GM18511 (cell line): Measurements from ENCODE around the gene WDR4.
A peak's percentile ranks its signal among the peaks of the same experiment; 100 is the strongest.
"Not testable (repeated sequence)": the region's sequence is repeated elsewhere in the genome, so short reads cannot be mapped to it uniquely, and the experiment has no call there.

ENCODE experiments used
- ATAC-seq: cut with Tn5 transposase; IDR thresholded peaks from one replicate; pipeline ENCODE4 v1.9.1; 2021; ENCODE audit warnings: mild to moderate bottlenecking, moderate library complexity; ENCODE audit not compliant: unreplicated experiment

Gene WDR4, protein sequence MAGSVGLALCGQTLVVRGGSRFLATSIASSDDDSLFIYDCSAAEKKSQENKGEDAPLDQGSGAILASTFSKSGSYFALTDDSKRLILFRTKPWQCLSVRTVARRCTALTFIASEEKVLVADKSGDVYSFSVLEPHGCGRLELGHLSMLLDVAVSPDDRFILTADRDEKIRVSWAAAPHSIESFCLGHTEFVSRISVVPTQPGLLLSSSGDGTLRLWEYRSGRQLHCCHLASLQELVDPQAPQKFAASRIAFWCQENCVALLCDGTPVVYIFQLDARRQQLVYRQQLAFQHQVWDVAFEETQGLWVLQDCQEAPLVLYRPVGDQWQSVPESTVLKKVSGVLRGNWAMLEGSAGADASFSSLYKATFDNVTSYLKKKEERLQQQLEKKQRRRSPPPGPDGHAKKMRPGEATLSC

GRCh38 chr21:42878993-42879787 is at the start of gene WDR4:
Gene WDR4 (minus strand): TSS chr21:42879539. CDS start chr21:42879495, 44 bp downstream.
- peak; percentile 88 for ATAC-seq

DNA sequence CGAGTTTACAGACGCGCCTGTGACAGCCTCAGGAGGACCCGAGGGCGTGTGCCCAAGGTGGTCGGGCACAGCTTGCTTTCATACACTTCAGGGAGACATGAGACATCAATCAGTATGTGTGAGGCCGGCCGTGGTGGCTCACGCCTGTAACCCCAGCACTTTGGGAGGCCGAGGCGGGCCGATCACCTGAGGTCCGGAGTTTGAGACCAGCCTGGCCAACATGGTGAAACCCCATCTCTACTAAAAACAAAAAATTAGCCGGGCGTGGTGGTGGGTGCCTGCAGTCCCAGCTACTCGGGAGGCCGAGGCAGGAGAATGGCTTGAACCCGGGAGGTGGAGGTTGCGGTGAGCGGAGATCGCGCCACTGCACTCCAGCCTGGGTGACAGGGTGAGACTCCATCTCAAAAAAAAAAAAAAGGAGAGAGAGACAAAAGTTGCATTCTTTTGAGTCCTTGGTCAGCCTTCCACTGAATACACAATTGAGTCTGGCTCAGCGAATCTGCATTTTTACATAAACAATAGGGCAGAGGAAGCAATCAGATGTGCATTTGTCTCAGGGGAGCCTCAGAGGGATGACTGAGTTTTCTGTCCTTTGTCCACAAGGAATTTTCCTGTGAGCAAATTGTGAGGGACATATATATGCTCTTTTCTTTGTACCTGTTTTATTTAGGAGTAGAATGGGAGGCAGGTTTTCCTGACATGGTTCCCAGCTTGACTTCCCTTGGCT is 48.3 kb upstream of the WDR4 start:
- ATAC-seq, result not testable (repeated sequence)

DNA sequence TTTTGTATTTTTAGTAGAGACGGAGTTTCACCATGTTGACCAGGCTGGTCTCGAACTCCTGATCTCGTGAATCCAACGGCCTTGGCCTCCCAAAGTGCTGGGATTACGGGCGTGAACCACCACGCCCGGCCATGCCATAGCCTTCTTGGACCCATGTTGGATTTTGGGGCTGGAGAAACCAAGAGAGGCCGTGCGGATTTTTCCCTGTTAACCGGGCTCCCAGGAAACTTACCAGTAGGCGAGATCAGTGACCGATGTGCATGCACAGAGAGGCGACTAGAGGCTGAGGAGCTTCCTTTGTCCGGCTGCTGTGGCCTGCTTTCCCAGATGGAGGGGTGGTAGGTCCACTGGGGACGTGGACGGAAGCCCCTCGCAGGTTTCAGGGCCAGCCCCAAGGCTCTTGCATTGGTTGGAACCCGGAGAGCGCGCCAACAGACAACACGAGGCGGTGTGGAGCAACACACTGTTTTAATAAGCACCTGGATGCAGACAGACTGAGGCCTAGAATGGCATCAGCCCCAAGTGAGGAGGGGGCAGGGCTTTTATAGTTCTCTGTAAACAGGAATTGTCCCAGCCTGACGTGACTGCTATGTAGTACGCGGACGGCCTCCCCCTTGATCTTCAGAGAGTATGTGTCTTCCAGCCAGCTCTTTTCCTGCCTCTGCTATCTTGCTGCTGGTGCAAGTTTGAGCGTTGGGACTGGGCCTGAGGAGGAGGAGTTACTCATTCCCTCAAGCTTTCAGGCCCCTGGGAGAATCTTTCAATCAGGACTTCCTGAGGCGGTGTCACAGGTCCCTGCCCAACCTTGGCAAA is 46.0 kb upstream of the WDR4 start, which contains the start of gene ERVH48-1:
Gene ERVH48-1, minus strand, starts transcription at position 517 of the 813 bp plus-strand sequence. CDS start 6,624 bp downstream, outside the sequence.
- no peak for ATAC-seq

GRCh38 chr21:42924433-42924751 is 45.1 kb upstream of the WDR4 start:
- ATAC-seq, result no peak

DNA sequence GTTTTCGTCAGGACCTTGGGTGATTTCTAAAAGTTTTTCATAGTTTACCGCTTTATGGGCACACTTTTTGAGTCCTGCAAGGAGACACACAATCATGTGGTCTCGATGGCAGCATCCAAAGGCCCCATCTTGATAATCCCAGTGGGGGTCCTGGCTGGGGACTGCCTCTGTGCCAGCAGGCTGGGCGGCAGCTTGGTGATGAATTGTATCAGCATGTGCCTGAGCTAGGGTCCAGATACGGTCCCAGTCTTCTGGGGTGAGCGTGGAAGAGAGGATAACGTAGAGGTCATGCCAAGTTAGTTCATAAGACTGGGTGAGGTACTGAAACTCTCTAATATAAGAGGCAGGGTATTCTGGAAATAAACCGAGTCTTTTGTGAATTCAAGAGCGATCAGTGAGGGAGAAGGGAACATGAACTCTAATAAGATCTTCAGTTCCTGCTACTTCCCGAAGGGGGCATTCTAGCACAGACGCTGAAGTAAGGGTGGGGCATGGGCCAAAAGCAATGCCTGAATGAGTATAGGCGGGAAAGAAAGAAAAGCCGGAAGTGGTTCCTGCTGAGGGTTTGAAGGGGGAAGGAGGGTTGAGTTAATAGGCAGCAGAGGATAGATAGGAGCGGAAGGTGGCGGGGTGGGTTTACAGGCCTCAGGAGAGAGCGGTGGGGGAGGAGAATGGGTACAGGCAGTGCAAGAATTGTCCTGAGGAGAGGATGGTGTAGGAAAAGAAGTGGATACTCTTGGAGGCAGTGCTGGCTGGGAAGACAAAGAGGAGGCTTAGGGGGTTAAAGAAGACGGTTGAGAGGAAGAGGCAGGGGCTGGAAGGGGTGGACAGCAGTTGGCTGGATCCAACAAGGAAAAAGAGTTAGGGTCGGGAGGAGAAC is 44.5 kb upstream of the WDR4 start:
- ATAC-seq, result peak; percentile 56

DNA sequence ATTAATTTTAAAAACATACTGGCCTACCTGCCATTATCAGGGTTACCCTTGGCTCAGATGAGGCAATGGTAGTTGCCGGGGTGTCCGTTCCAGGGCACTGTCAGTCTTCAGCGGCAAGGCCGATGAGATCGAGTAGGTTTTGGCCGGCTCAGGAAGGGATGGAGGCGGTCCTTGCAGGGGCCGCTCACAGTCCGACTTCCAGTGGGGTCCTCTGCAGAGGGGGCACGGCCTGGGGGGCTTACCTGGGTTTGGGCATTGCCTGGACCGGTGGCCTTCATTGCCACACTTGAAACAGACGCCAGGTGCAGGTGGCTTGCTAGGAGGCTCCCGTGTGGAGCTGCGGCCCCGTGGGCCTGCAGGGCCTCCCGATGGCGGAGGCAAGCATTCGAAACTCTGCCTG is 43.6 kb upstream of the WDR4 start:
- ATAC-seq, result no peak

GRCh38 chr21:42921927-42922326 is 42.6 kb upstream of the WDR4 start:
- no peak for ATAC-seq

GRCh38 chr21:42918291-42918690 is 39.0 kb upstream of the WDR4 start:
- ATAC-seq, result no peak

- no peak for ATAC-seq
Measured at GRCh38 chr21:42913476-42913875, 34.1 kb upstream of the WDR4 start.

DNA sequence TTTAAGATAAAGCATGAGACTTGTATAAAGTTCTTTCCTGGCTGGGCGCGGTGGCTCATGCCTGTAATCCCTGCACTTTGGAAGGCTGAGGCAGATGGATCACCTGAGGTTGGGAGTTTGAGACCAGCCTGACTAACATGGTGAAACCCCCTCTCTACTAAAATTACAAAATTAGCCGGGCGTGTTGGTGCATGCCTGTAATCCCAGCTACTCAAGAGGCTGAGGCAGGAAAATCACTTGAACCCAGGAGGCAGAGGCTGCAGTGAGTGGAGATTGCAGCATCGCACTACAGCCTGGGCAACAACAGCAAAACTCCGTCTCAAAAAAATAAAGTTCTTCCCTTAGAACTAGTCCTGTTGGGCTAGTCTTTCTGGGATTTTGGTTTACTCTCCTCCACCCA is 32.6 kb upstream of the WDR4 start:
- ATAC-seq, result not testable (repeated sequence)

DNA sequence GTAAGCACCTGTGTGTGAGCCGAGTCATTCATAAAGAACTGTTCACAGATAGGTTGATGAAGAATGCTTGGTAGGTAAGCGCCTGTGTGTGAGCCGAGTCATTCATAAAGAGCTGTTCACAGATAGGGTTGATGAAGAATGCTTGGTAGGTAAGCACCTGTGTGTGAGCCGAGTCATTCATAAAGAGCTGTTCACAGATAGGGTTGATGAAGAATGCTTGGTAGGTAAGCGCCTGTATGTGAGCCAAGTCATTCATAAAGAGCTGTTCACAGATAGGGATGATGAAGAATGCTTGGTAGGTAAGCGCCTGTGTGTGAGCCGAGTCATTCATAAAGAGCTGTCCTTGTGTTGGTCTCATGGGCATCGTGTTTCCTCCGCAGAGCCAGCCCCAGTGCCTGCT is 29.1 kb upstream of the WDR4 start:
- not testable (repeated sequence) for ATAC-seq

DNA sequence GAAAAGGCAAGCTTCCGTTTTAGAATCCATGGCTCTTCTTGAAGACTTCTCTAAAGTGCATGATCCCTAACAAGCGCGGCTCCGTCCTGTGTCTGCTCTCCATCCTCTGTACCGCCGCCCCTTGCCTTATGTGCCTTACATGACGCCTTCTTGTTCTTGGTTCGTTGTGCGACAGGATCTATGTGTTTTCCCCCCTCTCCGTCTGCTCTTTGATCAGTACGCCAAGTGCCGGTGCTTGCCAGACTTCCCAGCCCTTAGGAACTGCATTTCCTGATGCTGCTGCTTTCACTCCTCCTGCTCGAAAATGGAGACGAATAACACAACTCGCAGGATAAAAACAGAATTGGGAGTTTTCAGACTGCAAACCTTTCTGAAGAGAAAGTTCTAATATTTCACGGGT is 26.9 kb upstream of the WDR4 start:
- ATAC-seq, result no peak

GRCh38 chr21:42905195-42905594 is 25.9 kb upstream of the WDR4 start:
- ATAC-seq, result no peak

- ATAC-seq, result no peak
Measured at GRCh38 chr21:42903817-42904216, 24.5 kb upstream of the WDR4 start.

GRCh38 chr21:42900446-42900845 is 21.1 kb upstream of the WDR4 start:
- ATAC-seq, result no peak

DNA sequence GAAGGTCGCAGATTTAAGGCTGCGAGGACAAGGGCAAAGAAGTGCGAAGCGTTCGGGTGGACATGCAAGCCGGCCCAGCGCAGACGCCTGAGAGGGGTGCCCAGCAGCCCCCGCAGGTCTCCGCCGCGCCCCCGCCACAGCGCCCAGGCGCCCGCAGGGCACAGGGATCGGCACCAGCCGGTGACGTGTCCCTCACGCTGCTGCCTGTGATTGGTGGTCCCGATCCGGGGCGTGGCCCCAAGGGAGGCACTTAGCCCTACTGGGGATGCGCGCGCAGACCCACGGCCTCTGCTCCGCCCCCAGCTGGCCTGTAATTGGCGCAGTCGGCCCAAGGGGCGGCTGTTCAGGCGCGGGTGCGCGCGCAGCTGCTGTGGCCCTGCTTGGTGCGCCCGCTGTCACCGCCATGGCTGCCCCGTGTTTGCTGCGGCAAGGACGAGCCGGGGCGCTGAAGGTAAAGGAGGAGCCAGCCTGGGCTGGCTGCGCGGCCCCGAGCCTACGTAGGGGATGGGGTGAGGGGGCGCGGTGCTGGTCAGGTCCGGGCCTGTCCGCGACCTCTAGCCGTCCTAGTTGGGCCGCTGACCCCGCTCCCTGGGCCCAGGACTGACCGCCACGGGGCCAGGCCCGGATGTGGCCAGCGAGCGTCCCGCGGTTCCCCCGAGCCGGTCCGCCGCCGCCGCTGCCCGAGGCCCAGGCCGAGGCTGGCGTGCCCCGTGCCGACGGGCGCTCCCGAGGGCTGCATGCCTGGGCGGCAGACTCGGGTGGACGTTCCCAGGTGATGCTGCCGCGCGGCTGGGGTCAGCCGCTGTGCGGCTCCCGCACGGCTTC is 13.8 kb upstream of the WDR4 start, which contains the start of gene NDUFV3:
Gene NDUFV3, plus strand, starts transcription at position 379 of the 825 bp plus-strand sequence. Its CDS starts 25 bp downstream, at position 404.
- ATAC-seq, result peak; percentile 92

DNA sequence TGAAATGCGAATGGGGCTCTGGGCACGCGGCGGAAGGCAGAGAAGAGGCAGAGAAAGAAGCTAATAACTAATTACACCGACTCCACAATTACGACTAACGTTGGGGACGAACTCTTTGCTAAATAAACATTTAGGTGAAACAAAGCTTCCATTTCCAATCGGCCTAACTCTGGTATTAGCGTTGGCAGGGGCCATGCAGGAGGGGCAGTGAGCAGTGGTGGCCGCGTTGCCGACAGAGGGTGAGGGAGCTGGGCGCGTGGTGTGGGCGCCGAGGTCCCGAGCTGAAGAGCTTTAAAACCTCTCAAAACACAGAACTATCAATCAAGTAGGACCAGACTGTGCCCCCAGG is 13.2 kb upstream of the WDR4 start:
- ATAC-seq, result no peak

DNA sequence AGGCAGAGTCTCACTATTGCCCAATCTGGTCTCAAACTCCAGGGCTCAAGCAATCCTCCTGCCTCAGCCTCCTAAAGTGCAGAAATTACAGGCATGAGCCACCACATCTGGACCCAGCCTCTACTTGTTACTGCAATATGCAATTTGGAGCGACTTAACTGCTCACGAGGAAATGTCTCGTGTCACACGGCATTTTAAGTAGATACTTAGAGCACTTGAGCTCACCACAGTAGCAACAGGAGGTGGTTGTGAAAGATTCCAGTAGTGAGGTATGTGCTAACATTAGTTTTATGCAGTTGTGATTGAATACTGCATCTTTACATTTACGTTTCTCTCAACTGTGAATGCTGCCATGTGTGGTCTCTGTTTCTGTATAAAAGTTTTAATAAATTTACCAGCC is 8.0 kb upstream of the WDR4 start:
- ATAC-seq, result no peak

- no peak for ATAC-seq
Measured at GRCh38 chr21:42883921-42884320, 4.6 kb upstream of the WDR4 start.
